HepG2 (cell line): Measurements from ENCODE around the gene GNA14. TPM values are rescaled to one million over a fixed set of nuclear protein-coding genes. Genes with fewer than 3 reads are reported as not detected.

Experiments used
- HNRNPH1 ChIP-seq: fragments of 200-400 bp; formaldehyde crosslinking; optimal IDR thresholded peaks from 2 replicates; pipeline ENCODE3; 2017; ENCODE audit warnings: mild to moderate bottlenecking, low read depth, low read length
- MTF2 ChIP-seq: sonication (generic); formaldehyde crosslinking; IDR thresholded peaks from 2 replicates; pipeline ENCODE4 v1.5.0; 2020; ENCODE audit warnings: missing genetic modification reagents, borderline replicate concordance
- SMAD9 ChIP-seq: sonication (generic); formaldehyde crosslinking; IDR thresholded peaks from 2 replicates; pipeline ENCODE4 v1.5.1; 2020; ENCODE audit warnings: mild to moderate bottlenecking, missing genetic modification reagents
- ZFYVE20 ChIP-seq: sonication (generic); formaldehyde crosslinking; IDR thresholded peaks from 2 replicates; pipeline ENCODE4 v1.8.0; 2023; ENCODE audit warnings: low read depth, mild to moderate bottlenecking, moderate library complexity, missing genetic modification reagents, borderline replicate concordance
- ZNF335 ChIP-seq: sonication (generic); formaldehyde crosslinking; IDR thresholded peaks from 2 replicates; pipeline ENCODE4 v1.4.0; 2020; ENCODE audit warnings: missing genetic modification reagents
- ZNF552 ChIP-seq: sonication (generic); formaldehyde crosslinking; IDR thresholded peaks from 2 replicates; pipeline ENCODE4 v1.9.0; 2022; ENCODE audit warnings: missing genetic modification reagents, mild to moderate bottlenecking, borderline replicate concordance
- ZNF572 ChIP-seq: sonication (generic); formaldehyde crosslinking; IDR thresholded peaks from 2 replicates; pipeline ENCODE4 v1.5.1; 2020; ENCODE audit warnings: mild to moderate bottlenecking, missing genetic modification reagents
- ZSCAN25 ChIP-seq: sonication (generic); formaldehyde crosslinking; IDR thresholded peaks from 2 replicates; pipeline ENCODE4 v1.8.0; 2022; ENCODE audit warnings: mild to moderate bottlenecking, missing genetic modification reagents
- polyA plus RNA-seq, 8 experiments: library from polyadenylated mRNA; depleted of rRNA in 3 of 8; stranded (reverse) in 7 of 8; unstranded in 1 of 8; fragments of >200 nt; fragmentation: Illumina TruSeq in 4 of 8; extraction: Trizol in 4 of 8; gene quantifications; 2 replicates each; pipeline versions ENCODE4 v1.2.1 to v1.2.3, GENCODE V29; 2011 to 2016; ENCODE audit warnings: low read depth in 4 of 8, missing spikeins in 1 of 8, mixed read lengths in 1 of 8; ENCODE audit not compliant: insufficient read depth in 1 of 8
- total RNA-seq, 5 experiments: library from RNA; depleted of rRNA; stranded (reverse); fragments of >200 nt; fragmentation: Illumina TruSeq; extraction: Trizol; gene quantifications; 2 replicates each; pipeline ENCODE4 v1.2.3, GENCODE V29; 2016; ENCODE audit warnings: low read depth in 1 of 5
- TF ChIP-seq, protein P1 (sequence below): sonication (generic); formaldehyde crosslinking; IDR thresholded peaks from 2 replicates; pipeline ENCODE4 v1.4.0; 2020; ENCODE audit warnings: mild to moderate bottlenecking, missing genetic modification reagents
- TF ChIP-seq, protein P2 (sequence below): sonication (generic); formaldehyde crosslinking; IDR thresholded peaks from 2 replicates; pipeline ENCODE4 v1.4.0; 2020; ENCODE audit warnings: low read depth, mild to moderate bottlenecking, missing genetic modification reagents

Gene GNA14
- total and polyA plus RNA-seq, 2 of the 13 experiments (the other 11 are each of a cell fraction or from before 2014, with no cell fraction given), result not detected

DNA sequence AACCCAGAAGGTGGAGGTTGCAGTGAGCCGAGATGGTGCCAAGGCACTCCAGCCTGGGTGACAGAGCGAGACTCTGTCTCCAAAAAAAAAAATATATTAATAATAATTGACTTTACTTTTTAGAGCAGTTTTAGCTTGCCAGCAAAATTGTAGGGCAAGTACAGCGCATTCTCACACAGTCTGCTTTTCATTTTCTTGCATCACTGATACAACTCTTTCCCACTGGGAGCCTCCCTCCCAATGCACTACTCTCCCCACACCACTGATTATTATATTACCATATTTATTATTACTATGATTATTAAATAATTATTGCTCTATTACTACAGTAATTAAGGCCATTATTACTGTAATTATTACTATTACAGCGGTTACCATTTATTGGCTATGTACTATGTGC lies 212.8 kb downstream of the GNA14 start (continued):
- TF ChIP-seq, protein P1, sequence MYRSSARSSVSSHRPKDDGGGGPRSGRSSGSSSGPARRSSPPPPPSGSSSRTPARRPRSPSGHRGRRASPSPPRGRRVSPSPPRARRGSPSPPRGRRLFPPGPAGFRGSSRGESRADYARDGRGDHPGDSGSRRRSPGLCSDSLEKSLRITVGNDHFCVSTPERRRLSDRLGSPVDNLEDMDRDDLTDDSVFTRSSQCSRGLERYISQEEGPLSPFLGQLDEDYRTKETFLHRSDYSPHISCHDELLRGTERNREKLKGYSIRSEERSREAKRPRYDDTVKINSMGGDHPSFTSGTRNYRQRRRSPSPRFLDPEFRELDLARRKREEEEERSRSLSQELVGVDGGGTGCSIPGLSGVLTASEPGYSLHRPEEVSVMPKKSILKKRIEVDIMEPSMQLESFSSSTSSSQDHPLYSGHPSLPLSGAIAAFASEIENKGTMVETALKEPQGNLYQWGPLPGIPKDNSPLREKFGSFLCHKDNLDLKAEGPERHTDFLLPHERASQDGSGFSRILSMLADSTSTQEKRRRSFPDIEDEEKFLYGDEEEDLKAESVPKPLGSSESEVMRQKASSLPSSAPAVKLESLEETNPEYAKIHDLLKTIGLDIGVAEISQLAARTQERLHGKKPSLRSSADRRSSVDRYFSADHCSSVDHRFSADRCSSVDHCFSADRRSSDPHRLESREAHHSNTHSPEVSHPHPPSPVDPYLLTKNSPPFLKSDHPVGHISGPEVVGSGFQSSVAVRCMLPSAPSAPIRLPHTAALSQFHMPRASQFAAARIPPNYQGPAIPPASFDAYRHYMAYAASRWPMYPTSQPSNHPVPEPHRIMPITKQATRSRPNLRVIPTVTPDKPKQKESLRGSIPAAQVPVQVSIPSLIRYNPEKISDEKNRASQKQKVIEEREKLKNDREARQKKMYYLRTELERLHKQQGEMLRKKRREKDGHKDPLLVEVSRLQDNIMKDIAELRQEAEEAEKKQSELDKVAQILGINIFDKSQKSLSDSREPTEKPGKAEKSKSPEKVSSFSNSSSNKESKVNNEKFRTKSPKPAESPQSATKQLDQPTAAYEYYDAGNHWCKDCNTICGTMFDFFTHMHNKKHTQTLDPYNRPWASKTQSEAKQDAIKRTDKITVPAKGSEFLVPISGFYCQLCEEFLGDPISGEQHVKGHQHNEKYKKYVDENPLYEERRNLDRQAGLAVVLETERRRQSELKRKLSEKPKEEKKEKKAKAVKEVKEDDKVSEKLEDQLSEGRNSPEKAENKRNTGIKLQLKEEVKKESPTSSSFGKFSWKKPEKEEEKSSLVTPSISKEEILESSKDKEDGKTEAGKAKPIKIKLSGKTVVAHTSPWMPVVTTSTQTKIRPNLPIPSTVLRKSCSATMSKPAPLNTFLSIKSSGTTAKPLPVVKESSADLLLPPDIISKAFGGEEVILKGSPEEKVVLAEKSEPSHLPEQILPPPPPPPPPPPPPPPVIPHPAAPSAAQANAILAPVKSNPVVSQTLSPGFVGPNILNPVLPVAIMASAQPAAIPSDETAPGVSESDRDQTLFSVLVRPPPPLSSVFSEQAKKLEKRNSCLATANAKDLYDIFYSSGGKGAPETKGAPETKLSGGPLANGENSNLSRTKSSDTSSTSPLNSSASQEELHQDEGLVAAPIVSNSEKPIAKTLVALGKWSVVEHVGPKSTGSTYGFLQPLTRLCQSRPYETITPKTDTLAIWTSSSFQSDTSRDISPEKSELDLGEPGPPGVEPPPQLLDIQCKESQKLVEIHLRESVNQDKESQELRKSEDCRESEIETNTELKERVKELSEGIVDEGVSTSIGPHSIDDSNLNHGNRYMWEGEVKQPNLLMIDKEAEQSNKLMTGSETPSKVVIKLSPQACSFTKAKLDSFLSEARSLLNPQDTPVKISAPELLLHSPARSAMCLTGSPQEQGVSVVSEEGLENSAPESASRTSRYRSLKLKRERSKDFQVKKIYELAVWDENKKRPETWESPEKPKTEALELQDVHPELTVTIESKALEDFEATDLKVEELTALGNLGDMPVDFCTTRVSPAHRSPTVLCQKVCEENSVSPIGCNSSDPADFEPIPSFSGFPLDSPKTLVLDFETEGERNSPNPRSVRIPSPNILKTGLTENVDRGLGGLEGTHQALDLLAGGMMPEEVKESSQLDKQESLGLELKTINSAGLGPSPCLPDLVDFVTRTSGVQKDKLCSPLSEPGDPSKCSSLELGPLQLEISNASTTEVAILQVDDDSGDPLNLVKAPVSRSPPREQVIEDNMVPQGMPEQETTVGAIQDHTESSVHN (CRISPR knock-in tag), result no peak
- TF ChIP-seq ZNF335 (CRISPR knock-in tag) (no peak), SMAD9 (CRISPR knock-in tag) (no peak), ZNF572 (CRISPR knock-in tag) (no peak), ZFYVE20 (no peak), ZNF552 (CRISPR knock-in tag) (no peak), HNRNPH1 (no peak), MTF2 (CRISPR knock-in tag) (no peak), ZSCAN25 (CRISPR knock-in tag) (no peak)
- TF ChIP-seq, protein P2, sequence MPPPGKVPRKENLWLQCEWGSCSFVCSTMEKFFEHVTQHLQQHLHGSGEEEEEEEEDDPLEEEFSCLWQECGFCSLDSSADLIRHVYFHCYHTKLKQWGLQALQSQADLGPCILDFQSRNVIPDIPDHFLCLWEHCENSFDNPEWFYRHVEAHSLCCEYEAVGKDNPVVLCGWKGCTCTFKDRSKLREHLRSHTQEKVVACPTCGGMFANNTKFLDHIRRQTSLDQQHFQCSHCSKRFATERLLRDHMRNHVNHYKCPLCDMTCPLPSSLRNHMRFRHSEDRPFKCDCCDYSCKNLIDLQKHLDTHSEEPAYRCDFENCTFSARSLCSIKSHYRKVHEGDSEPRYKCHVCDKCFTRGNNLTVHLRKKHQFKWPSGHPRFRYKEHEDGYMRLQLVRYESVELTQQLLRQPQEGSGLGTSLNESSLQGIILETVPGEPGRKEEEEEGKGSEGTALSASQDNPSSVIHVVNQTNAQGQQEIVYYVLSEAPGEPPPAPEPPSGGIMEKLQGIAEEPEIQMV (CRISPR knock-in tag), result no peak
